SU-DHL-6 (cell line): ENCODE results near the gene WDR64.
"Not testable (repeated sequence)": the region's sequence is repeated elsewhere in the genome, so short reads cannot be mapped to it uniquely, and the experiment has no call there.

Experiments used
- H2AFZ ChIP-seq: fragments of 200-600 bp; sonication (generic); 2 replicates; pipeline ENCODE4 v1.6.1; 2014; ENCODE audit warnings: low read depth, mild to moderate bottlenecking, moderate library complexity, mixed read lengths, antibody characterized with exemption, low read length; ENCODE audit not compliant: severe bottlenecking
- H3F3A ChIP-seq: fragments of 200-600 bp; shearing (Covaris generic); 2 replicates; pipeline ENCODE4 v1.6.0; 2016; ENCODE audit warnings: antibody characterized with exemption, mild to moderate bottlenecking; ENCODE audit not compliant: insufficient read depth
- H3K27ac ChIP-seq: fragments of 200-600 bp; sonication (generic); 2 replicates; pipeline ENCODE4 v1.5.1; 2016; ENCODE audit warnings: low read depth, mild to moderate bottlenecking, low read length, moderate library complexity, mixed read lengths
- H3K27me3 ChIP-seq: fragments of 200-600 bp; sonication (generic), shearing (Covaris generic); 2 replicates; pipeline ENCODE4 v1.6.0; 2014; ENCODE audit warnings: mild to moderate bottlenecking, low read length
- H3K36me3 ChIP-seq: fragments of 200-600 bp; sonication (generic); 2 replicates; pipeline ENCODE4 v1.6.1; 2014; ENCODE audit warnings: mild to moderate bottlenecking, low read length, mixed read lengths
- H3K4me2 ChIP-seq: fragments of 300-600, 200-600 bp; shearing (Covaris generic), sonication (generic); 2 replicates; pipeline ENCODE4 v1.6.0; 2014; ENCODE audit warnings: low read length, low read depth, mild to moderate bottlenecking; ENCODE audit not compliant: poor library complexity, severe bottlenecking
- H3K4me3 ChIP-seq: fragments of 200-600 bp; sonication (generic); 2 replicates; pipeline ENCODE4 v1.5.1; 2014; ENCODE audit warnings: antibody characterized with exemption, low read length, mild to moderate bottlenecking, mixed read lengths; ENCODE audit not compliant: insufficient read depth, poor library complexity, severe bottlenecking
- H3K79me2 ChIP-seq: fragments of 200-600 bp; sonication (generic); 2 replicates; pipeline ENCODE4 v1.6.1; 2014; ENCODE audit warnings: mild to moderate bottlenecking, low read length, moderate library complexity; ENCODE audit not compliant: insufficient read depth
- H3K9ac ChIP-seq: fragments of 200-600 bp; sonication (generic); 2 replicates; pipeline ENCODE4 v1.7.0; 2014; ENCODE audit warnings: mild to moderate bottlenecking, low read length
- H3K9me2 ChIP-seq: fragments of 200-600 bp; sonication (generic); replicated peaks from 2 replicates; pipeline ENCODE4 v1.6.1; 2014; ENCODE audit warnings: low read length; ENCODE audit not compliant: insufficient read depth
- H3K9me3 ChIP-seq: fragments of 200-600 bp; sonication (generic); 2 replicates; pipeline ENCODE4 v1.6.1; 2014; ENCODE audit warnings: low read length, mixed read lengths; ENCODE audit not compliant: insufficient read depth
- H4K20me1 ChIP-seq: fragments of 200-600 bp; sonication (generic); 2 replicates; pipeline ENCODE4 v1.6.1; 2014; ENCODE audit warnings: low read depth, mild to moderate bottlenecking, antibody characterized with exemption, low read length, moderate library complexity, mixed read lengths
- CTCF ChIP-seq: fragments of 200-600 bp; sonication (generic); IDR thresholded peaks from one replicate; pipeline ENCODE4 v1.5.1; 2017; ENCODE audit warnings: antibody characterized with exemption, mild to moderate bottlenecking, low read length, moderate library complexity; ENCODE audit not compliant: insufficient read depth, poor library complexity, severe bottlenecking
- EZH2phosphoT487 ChIP-seq: fragments of 200-600 bp; sonication (generic), shearing (Covaris generic); conservative IDR thresholded peaks from 2 replicates; pipeline ENCODE4 v1.6.1; 2018; ENCODE audit warnings: mild to moderate bottlenecking, antibody characterized with exemption, low read length, moderate library complexity, mixed read lengths

Gene WDR64

GRCh38 chr1:241800640-241801039, 148.6 kb downstream of the WDR64 start:
- Histone ChIP-seq H3F3A (no peaks in the 10 kb centered on the region), H3K4me2 (no peak overlapping the region), H3K4me3 (no peak overlapping the region), H3K36me3 (no peaks in the 10 kb centered on the region), H3K9ac (no peak overlapping the region), H2AFZ (no peak overlapping the region), H3K9me2 (no peaks in the 10 kb centered on the region), H3K9me3 (no peaks in the 10 kb centered on the region), H3K79me2 (no peaks in the 10 kb centered on the region), H4K20me1 (no peaks in the 10 kb centered on the region), H3K27ac (no peak overlapping the region), H3K27me3 (no peaks in the 10 kb centered on the region)
- TF ChIP-seq EZH2phosphoT487, result no peak

GRCh38 chr1:241802863-241803262, 150.8 kb downstream of the WDR64 start:
- Histone ChIP-seq H3K27ac (no peak overlapping the region), H3K9me2 (no peaks in the 10 kb centered on the region), H3K9ac (no peak overlapping the region), H2AFZ (no peak overlapping the region), H3K36me3 (no peaks in the 10 kb centered on the region), H3K79me2 (no peaks in the 10 kb centered on the region), H3K4me2 (no peak overlapping the region), H3K4me3 (no peak overlapping the region), H3F3A (no peaks in the 10 kb centered on the region), H3K9me3 (no peaks in the 10 kb centered on the region), H4K20me1 (no peaks in the 10 kb centered on the region), H3K27me3 (no peaks in the 10 kb centered on the region)
- no peak for TF ChIP-seq EZH2phosphoT487
- no peak for TF ChIP-seq CTCF

- H3K27me3 ChIP-seq, H3K4me2 ChIP-seq: not testable (repeated sequence)
Observed at GRCh38 chr1:241804706-241805105, 152.6 kb downstream of the WDR64 start.

GRCh38 chr1:241808265-241808664, 156.2 kb downstream of the WDR64 start:
- Histone ChIP-seq H3K9me2 (no peaks in the 10 kb centered on the region), H3K4me3 (no peak overlapping the region), H3F3A (no peaks in the 10 kb centered on the region), H4K20me1 (no peaks in the 10 kb centered on the region), H3K36me3 (no peaks in the 10 kb centered on the region), H3K79me2 (no peaks in the 10 kb centered on the region), H2AFZ (no peak overlapping the region), H3K27ac (no peak overlapping the region), H3K4me2 (no peak overlapping the region), H3K9ac (no peak overlapping the region), H3K27me3 (no peaks in the 10 kb centered on the region), H3K9me3 (no peaks in the 10 kb centered on the region)
- TF ChIP-seq CTCF (no peak), EZH2phosphoT487 (no peak)

More at GRCh38 chr1:241804706-241805105, 152.6 kb downstream of the WDR64 start:
- not testable (repeated sequence) for H3K79me2 ChIP-seq, H3K27ac ChIP-seq, H3K4me3 ChIP-seq, H3K36me3 ChIP-seq, H3K9ac ChIP-seq, H3F3A ChIP-seq, H3K9me2 ChIP-seq, H2AFZ ChIP-seq, H4K20me1 ChIP-seq, H3K9me3 ChIP-seq
